SU-DHL-6 (cell line): ENCODE measurements around the gene CYP24A1.

Experiments used
- CTCF ChIP-seq: fragments of 200-600 bp; sonication (generic); IDR thresholded peaks from one replicate; pipeline ENCODE4 v1.5.1; 2017; ENCODE audit warnings: antibody characterized with exemption, mild to moderate bottlenecking, low read length, moderate library complexity; ENCODE audit not compliant: insufficient read depth, poor library complexity, severe bottlenecking
- EZH2phosphoT487 ChIP-seq: fragments of 200-600 bp; sonication (generic), shearing (Covaris generic); conservative IDR thresholded peaks from 2 replicates; pipeline ENCODE4 v1.6.1; 2018; ENCODE audit warnings: mild to moderate bottlenecking, antibody characterized with exemption, low read length, moderate library complexity, mixed read lengths

GRCh38 chr20:54165803-54166202 is 8.0 kb downstream of the CYP24A1 start:
- TF ChIP-seq CTCF, result no peak
- no peak for TF ChIP-seq EZH2phosphoT487
